GM13977 (cell line): Measurements from ENCODE around the gene MIOS.

Experiments used
- DNase-seq: peaks from one replicate; pipeline ENCODE4 v3.0.0; 2012; ENCODE audit warnings: low spot score
- CTCF ChIP-seq: IDR thresholded peaks from 2 replicates; pipeline ENCODE4 v1.5.1; 2012; ENCODE audit warnings: mild to moderate bottlenecking, control low read depth; ENCODE audit not compliant: insufficient read depth; ENCODE audit errors: extremely low read depth, missing control alignments
- in situ Hi-C: fragments of 300-500 bp; cut with MboI; formaldehyde crosslinking; loops from one replicate; pipeline ENCODE4 v1.12.0; 2022; ENCODE audit warnings: low sequenced_read_pairs, low pct_unique_long_range_greater_than_20kb, mixed read lengths, inconsistent platforms; ENCODE audit not compliant: unreplicated experiment

Gene MIOS

GRCh38 chr7:7536396-7537019, 30.2 kb upstream of the MIOS start:
- TF ChIP-seq CTCF, result no peak
- no peak for DNase-seq
- in situ Hi-C loops, result loop anchor here (10.0 kb wide), 1 partner anchor 422 kb away; no protein-coding TSS in a partner anchor

- DNase-seq, result no peak
- in situ Hi-C loops, result loop anchor here (10.0 kb wide), 1 partner anchor 423 kb away; no protein-coding TSS in a partner anchor
- TF ChIP-seq CTCF, result no peak
These were observed 29.0 kb upstream of the MIOS start for GRCh38 chr7:7537711-7538110.

- no peak for DNase-seq
- in situ Hi-C loops, result loop anchor here (10.0 kb wide), 1 partner anchor 424 kb away; no protein-coding TSS in a partner anchor
- no peak for TF ChIP-seq CTCF
These were observed 27.5 kb upstream of the MIOS start for GRCh38 chr7:7539152-7539551.

GRCh38 chr7:7539711-7540110, 27.0 kb upstream of the MIOS start:
- no peak for TF ChIP-seq CTCF
- in situ Hi-C loops, result loop anchor here (10.0 kb wide), 1 partner anchor 425 kb away; no protein-coding TSS in a partner anchor
- no peak for DNase-seq

- no peak for DNase-seq
- in situ Hi-C loops, result no loop called here
- TF ChIP-seq CTCF, result no peak
These were observed 24.3 kb upstream of the MIOS start for GRCh38 chr7:7542251-7542835.

- TF ChIP-seq CTCF, result no peak
- no peak for DNase-seq
- in situ Hi-C loops, result no loop called here
These were observed 18.3 kb upstream of the MIOS start for GRCh38 chr7:7548407-7548806.

- DNase-seq, result no peak
- in situ Hi-C loops, result no loop called here
- no peak for TF ChIP-seq CTCF
These were observed 16.0 kb upstream of the MIOS start for GRCh38 chr7:7550663-7551062.
